ENCODE measurements around the gene MTMR3. TPM values are rescaled to one million over a fixed set of nuclear protein-coding genes. Genes with fewer than 3 reads are reported as not detected.

The MTMR3 gene
- total and polyA plus RNA-seq, 2 of the 8 experiments (the other 6 are each of a cell fraction or from before 2014, with no cell fraction given), result 16.9 to 18.5 TPM

DNA sequence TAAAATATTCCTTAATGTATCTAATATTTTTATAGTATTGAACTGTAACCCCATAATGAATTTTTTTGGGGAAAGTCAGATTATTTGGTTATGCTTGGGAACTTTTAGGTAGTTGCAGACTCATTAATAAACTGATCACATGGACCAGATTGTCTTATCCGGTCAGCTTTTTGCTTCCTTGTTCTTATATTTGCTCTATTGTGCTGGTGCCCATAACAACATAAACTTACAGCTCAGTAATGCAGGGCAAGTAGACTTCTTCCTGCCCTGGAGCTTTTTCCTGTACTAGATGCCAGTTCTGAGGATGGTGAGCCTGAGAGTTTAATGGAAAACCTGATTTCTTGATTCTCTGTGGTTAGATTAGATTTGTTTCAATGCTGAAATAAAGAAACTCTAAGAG is 53.2 kb downstream of the MTMR3 start:
- Histone ChIP-seq H2AK5ac (ENCODE audit: low read depth, low read length) (no peak overlapping the region), H3K79me2 (ENCODE audit: control insufficient read depth in 1 of 2, insufficient read depth in 2 of 2, low read length in 2 of 2) (peaks cover 0 to 61% of the 10 kb centered on the region in 2 experiments; a peak in 2 of 4 replicates), H2BK15ac (ENCODE audit: low read length) (no peak overlapping the region), H3K18ac (ENCODE audit: extremely low read depth, low read length) (no peak overlapping the region), H3K9ac (replicated peaks in 1 of 4; ENCODE audit: extremely low read depth in 1 of 4, low read depth in 3 of 4, low read length in 3 of 4) (no peak overlapping the region), H2BK12ac (ENCODE audit: low read depth, low read length) (no peak overlapping the region), H3K23me2 (ENCODE audit: low read depth, low read length) (no peaks in the 10 kb centered on the region), H4K8ac (ENCODE audit: extremely low read depth, insufficient read depth, low read length) (no peak overlapping the region), H4K5ac (ENCODE audit: insufficient read length, low read depth, low read length) (no peak overlapping the region), H4K20me1 (replicated peaks in 1 of 2; ENCODE audit: control insufficient read depth in 1 of 2, insufficient read depth in 2 of 2, low read length in 2 of 2) (peaks cover 0 to 2% of the 10 kb centered on the region in 2 experiments), H3K4ac (replicated peaks; ENCODE audit: insufficient read length, low read depth, low read length) (no peak overlapping the region), H3K27ac (ENCODE audit: low read depth, low read length) (no peak overlapping the region), H2BK5ac (ENCODE audit: low read depth, low read length) (no peak overlapping the region), H3K9me3 (ENCODE audit: insufficient read depth in 2 of 2, low read depth in 1 of 2, low read length in 1 of 2) (no peaks in the 10 kb centered on the region), H3K4me1 (replicated peaks in 1 of 4; ENCODE audit: control insufficient read depth in 3 of 4, insufficient read depth in 4 of 4, low read length in 3 of 4) (no peaks in the 10 kb centered on the region), H3K56ac (replicated peaks; ENCODE audit: insufficient read length, low read depth, low read length) (no peak overlapping the region), H3K4me2 (ENCODE audit: insufficient read depth in 1 of 2, low read depth in 2 of 2, low read length in 2 of 2) (no peak overlapping the region), H3K23ac (ENCODE audit: insufficient read length) (no peak overlapping the region), H2BK20ac (ENCODE audit: low read length) (no peak overlapping the region), H3K36me3 (ENCODE audit: control insufficient read depth in 2 of 4, insufficient read depth in 4 of 4, low read length in 3 of 4) (no peaks in the 10 kb centered on the region), H2BK120ac (replicated peaks; ENCODE audit: low read depth, low read length) (no peak overlapping the region), H3K14ac (ENCODE audit: insufficient read length) (no peak overlapping the region), H3K27me3 (replicated peaks in 1 of 4; ENCODE audit: control insufficient read depth in 3 of 4, extremely low read depth in 1 of 4, insufficient read depth in 3 of 4, low read length in 3 of 4) (no peaks in the 10 kb centered on the region), H2AFZ (ENCODE audit: low read length) (no peak overlapping the region), H3K4me3 (ENCODE audit: extremely low read depth in 1 of 4, insufficient read depth in 2 of 4, low read depth in 3 of 4, low read length in 4 of 4) (no peak overlapping the region), H4K91ac (replicated peaks; ENCODE audit: insufficient read length, low read length) (no peak overlapping the region), H3K79me1 (ENCODE audit: low read depth, low read length) (no peaks in the 10 kb centered on the region)
- no peak for FAIRE-seq
- no peak for DNase-seq (ENCODE audit: low read depth in 1 of 2, low spot score in 2 of 2)
- CTCF ChIA-PET (ENCODE audit: partially characterized antibody), result interaction anchor here (0.7 to 1.0 kb wide), 2 partner anchors 13 to 176 kb away, joined by 3 read pairs; no protein-coding TSS in a partner anchor
- POLR2A ChIA-PET (ENCODE audit: partially characterized antibody), result no interaction called here
- 96% methylated on average over 1 of the region's 1 CpG; no CpG with 5 or more reads in 1 of the 2 experiments for WGBS, 2 experiments (ENCODE audit: extremely low coverage in 1 of 2, insufficient coverage in 1 of 2, insufficient read length in 1 of 2, insufficient replicate concordance in 2 of 2, low coverage in 1 of 2, low lambda C conversion rate in 2 of 2, missing lambda C conversion rate in 1 of 2)
- TF ChIP-seq NRF1 (IDR thresholded peaks at IDR 0.05; ENCODE audit: low read depth, low read length) (no peak), HDAC6 (IDR thresholded peaks at IDR 0.05; ENCODE audit: low read depth, low read length) (no peak), TBP (IDR thresholded peaks at IDR 0.05; ENCODE audit: low read depth, low read length) (no peak), ZNF274 (IDR thresholded peaks at IDR 0.05; ENCODE audit: borderline replicate concordance, extremely low read depth, low read length) (no peak), TAF7 (optimal IDR thresholded peaks at IDR 0.05; ENCODE audit: borderline replicate concordance, low read depth, low read length) (no peak), CEBPB (IDR thresholded peaks at IDR 0.05; ENCODE audit: low read depth, low read length) (no peak), KDM5A (IDR thresholded peaks at IDR 0.05; ENCODE audit: low read length) (no peak), TEAD4 (IDR thresholded peaks at IDR 0.05; ENCODE audit: low read depth, low read length) (no peak), EGR1 (IDR thresholded peaks at IDR 0.05; ENCODE audit: borderline replicate concordance, low read depth, low read length) (no peak), KDM4A (IDR thresholded peaks at IDR 0.05; ENCODE audit: low read depth, low read length, severe bottlenecking) (no peak), SUZ12 (IDR thresholded peaks at IDR 0.05; ENCODE audit: low read length) (no peak)
- TF ChIP-seq, protein P1, sequence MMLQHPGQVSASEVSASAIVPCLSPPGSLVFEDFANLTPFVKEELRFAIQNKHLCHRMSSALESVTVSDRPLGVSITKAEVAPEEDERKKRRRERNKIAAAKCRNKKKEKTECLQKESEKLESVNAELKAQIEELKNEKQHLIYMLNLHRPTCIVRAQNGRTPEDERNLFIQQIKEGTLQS (IDR thresholded peaks at IDR 0.05; ENCODE audit: insufficient read depth, low read depth, low read length), result no peak
- TF ChIP-seq, protein P2, sequence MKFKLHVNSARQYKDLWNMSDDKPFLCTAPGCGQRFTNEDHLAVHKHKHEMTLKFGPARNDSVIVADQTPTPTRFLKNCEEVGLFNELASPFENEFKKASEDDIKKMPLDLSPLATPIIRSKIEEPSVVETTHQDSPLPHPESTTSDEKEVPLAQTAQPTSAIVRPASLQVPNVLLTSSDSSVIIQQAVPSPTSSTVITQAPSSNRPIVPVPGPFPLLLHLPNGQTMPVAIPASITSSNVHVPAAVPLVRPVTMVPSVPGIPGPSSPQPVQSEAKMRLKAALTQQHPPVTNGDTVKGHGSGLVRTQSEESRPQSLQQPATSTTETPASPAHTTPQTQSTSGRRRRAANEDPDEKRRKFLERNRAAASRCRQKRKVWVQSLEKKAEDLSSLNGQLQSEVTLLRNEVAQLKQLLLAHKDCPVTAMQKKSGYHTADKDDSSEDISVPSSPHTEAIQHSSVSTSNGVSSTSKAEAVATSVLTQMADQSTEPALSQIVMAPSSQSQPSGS (IDR thresholded peaks at IDR 0.05; ENCODE audit: low read length), result no peak
